Suprapubic skin (tissue), 3 donors: ENCODE results near the gene TSPAN17.

ENCODE experiments used
- CTCF ChIP-seq, 2 donors: fragments of 200-600 bp in 1 of 2; fragments of 450-650 bp in 1 of 2; sonication (generic) in 1 of 2; IDR thresholded peaks; one replicate each; pipeline ENCODE4 v1.5.1; 2016 to 2019; ENCODE audit warnings: antibody characterized with exemption in 2 of 2, mild to moderate bottlenecking in 1 of 2, moderate library complexity in 1 of 2
- EP300 ChIP-seq: sonication (generic); formaldehyde crosslinking; IDR thresholded peaks from one replicate; pipeline ENCODE4 v1.6.1; 2017; ENCODE audit warnings: antibody characterized with exemption
- POLR2A ChIP-seq, 2 donors: fragments of 450-650 bp; IDR thresholded peaks; one replicate each; pipeline ENCODE4 v1.6.1; 2017; ENCODE audit warnings: antibody characterized with exemption in 2 of 2, mild to moderate bottlenecking in 2 of 2, moderate library complexity in 2 of 2

- TF ChIP-seq EP300 (no peak), CTCF (IDR thresholded peaks at IDR 0.05) (no peak), POLR2A (IDR thresholded peaks at IDR 0.05) (no peak)
Observed at GRCh38 chr5:176650354-176650884, 3.1 kb downstream of the TSPAN17 start.
